Tibial nerve (tissue), 4 donors: Measurements from ENCODE around the gene RBM41.

Source experiments
- CTCF ChIP-seq, 5 experiments: fragments of 200-600 bp in 3 of 5; fragments of 450-650 bp in 2 of 5; sonication (generic) in 3 of 5; IDR thresholded peaks; one replicate each; pipeline ENCODE4 v1.5.1; 2016 to 2019; ENCODE audit warnings: antibody characterized with exemption in 5 of 5, mild to moderate bottlenecking in 3 of 5, moderate library complexity in 2 of 5
- EP300 ChIP-seq, 2 donors: sonication (generic); formaldehyde crosslinking; IDR thresholded peaks; one replicate each; pipeline ENCODE4 v1.6.1; 2017; ENCODE audit warnings: antibody characterized with exemption in 2 of 2, mild to moderate bottlenecking in 1 of 2
- POLR2A ChIP-seq, 2 donors: fragments of 450-650 bp; IDR thresholded peaks; one replicate each; pipeline ENCODE4 v1.6.1; 2017; ENCODE audit warnings: antibody characterized with exemption in 2 of 2, mild to moderate bottlenecking in 2 of 2, moderate library complexity in 2 of 2

- TF ChIP-seq POLR2A (IDR thresholded peaks at IDR 0.05) (no peak), CTCF (IDR thresholded peaks at IDR 0.05) (no peak), EP300 (IDR thresholded peaks at IDR 0.05) (no peak)
Observed at GRCh38 chrX:107054978-107055377, 63.6 kb downstream of the RBM41 start.
